ENCODE measurements around the gene DDA1. TPM values are rescaled to one million over a fixed set of nuclear protein-coding genes. Genes with fewer than 3 reads are reported as not detected.
A peak's percentile ranks its signal among the peaks of the same experiment; 100 is the strongest.

The DDA1 gene
- total and polyA plus RNA-seq, 10 of the 15 experiments (the other 5 are each of a cell fraction or from before 2014, with no cell fraction given): 0.76 to 71.0 (median 39.4) TPM

- TF ChIP-seq RAD21 (IDR thresholded peaks at IDR 0.05; ENCODE audit: insufficient read depth, low read depth, low read length) (peak; percentile 67), POU2F2 (IDR thresholded peaks at IDR 0.05; ENCODE audit: borderline replicate concordance, low read depth, low read length) (peak; percentile 42; the same call in 1 of the 3 replicates), BHLHE40 (IDR thresholded peaks at IDR 0.05; ENCODE audit: borderline replicate concordance in 1 of 2, low read depth in 2 of 2, low read length in 1 of 2) (0 out of 4 replicates have a peak, but pooled peaks of 1 of the 2 experiments have one; percentile 22), MTA3 (IDR thresholded peaks at IDR 0.05; ENCODE audit: borderline replicate concordance, low read length) (no peak), NFYB (IDR thresholded peaks at IDR 0.05; ENCODE audit: insufficient read depth, low read depth, low read length) (0 out of 2 replicates have a peak, but pooled peaks have one; percentile 17), NBN (IDR thresholded peaks at IDR 0.05) (peak; percentile 78), SMARCA5 (IDR thresholded peaks at IDR 0.05) (peak; percentile 54; the same call in 1 of the 2 replicates), CREB1 (IDR thresholded peaks at IDR 0.05; ENCODE audit: low read depth) (peak; percentile 60), RFX5 (IDR thresholded peaks at IDR 0.05; ENCODE audit: low read depth, low read length) (0 out of 2 replicates have a peak, but pooled peaks have one; percentile 47), CREM (IDR thresholded peaks at IDR 0.05; ENCODE audit: low read depth) (peak; percentile 70), HDGF (IDR thresholded peaks at IDR 0.05) (peak; percentile 88), TCF12 (IDR thresholded peaks at IDR 0.05; ENCODE audit: low read depth, low read length) (peak; percentile 42; the same call in 1 of the 2 replicates), SMC3 (IDR thresholded peaks at IDR 0.05; ENCODE audit: borderline replicate concordance, low read length) (peak; percentile 91)
Observed at GRCh38 chr19:17260842-17261325, 48.5 kb upstream of the DDA1 start (continued).

GRCh38 chr19:17262557-17262956, 46.8 kb upstream of the DDA1 start:
- intact Hi-C loops (cut with micrococcal nuclease; ENCODE audit: unreplicated experiment) (loop anchor here (5.0 to 10.0 kb wide), 2 partner anchors 195 to 488 kb away; no protein-coding TSS in a partner anchor), in situ Hi-C loops (cut with MboI) (no loop called here)
- H4K20me1 ChIP-seq (ENCODE audit: control insufficient read depth, insufficient read depth): no peaks in the 10 kb centered on the region
- H3K79me2 ChIP-seq (ENCODE audit: control insufficient read depth, insufficient read depth, low read length): peaks cover 2% of the 10 kb centered on the region
- no peak overlapping the region for H3K9ac ChIP-seq (ENCODE audit: control insufficient read depth, insufficient read depth, low read length)
- no peak overlapping the region for H3K4me2 ChIP-seq (ENCODE audit: control insufficient read depth, insufficient read depth)
- H3K4me1 ChIP-seq (ENCODE audit: control insufficient read depth, insufficient read depth, low read length): peaks cover 7% of the 10 kb centered on the region
- no peak for ATAC-seq
- 90% methylated on average over 16 of the region's 16 CpGs for WGBS (ENCODE audit: insufficient coverage, insufficient replicate concordance, low lambda C conversion rate, missing lambda C conversion rate)
- no TSS peak for BruUV-seq (replicated peaks)
- H3K27me3 ChIP-seq (replicated peaks in 1 of 2; ENCODE audit: control insufficient read depth in 2 of 2, insufficient read depth in 2 of 2, low read length in 1 of 2): no peaks in the 10 kb centered on the region
- DNase-seq (ENCODE audit: low read depth, low spot score): no peak
- ChIA-PET POLR2A (interaction anchor here (0.6 kb wide), 1 partner anchor 20 kb away, joined by 3 read pairs; no protein-coding TSS in a partner anchor), RAD21 (ENCODE audit: unreplicated experiment) (no interaction called here), CTCF (interaction anchor here (1.0 to 10.5 kb wide), 2 partner anchors 20 to 58 kb away, joined by 4 to 120 read pairs; partner anchors contain the start of gene ANKLE1), SMC1A (ENCODE audit: uncharacterized antibody, unreplicated experiment) (interaction anchor here (1.6 to 1.9 kb wide), 2 partner anchors 18 to 43 kb away, joined by 4 to 5 read pairs; partner anchors contain the start of genes ANKLE1 and MRPL34)
- no peak for FAIRE-seq
- no peak overlapping the region for H3K4me3 ChIP-seq
- no peak overlapping the region for H3K27ac ChIP-seq (ENCODE audit: control insufficient read depth, insufficient read depth)
- H3K36me3 ChIP-seq (ENCODE audit: control insufficient read depth in 2 of 2, insufficient read depth in 2 of 2, low read length in 1 of 2): no peaks in the 10 kb centered on the region
- H2AFZ ChIP-seq (ENCODE audit: control insufficient read depth, low read depth, low read length): no peak overlapping the region
- no peaks in the 10 kb centered on the region for H3K9me3 ChIP-seq (replicated peaks; ENCODE audit: control insufficient read depth, insufficient read depth, low read length)
- TF ChIP-seq MXI1 (IDR thresholded peaks at IDR 0.05; ENCODE audit: low read depth, low read length) (no peak), RAD51 (IDR thresholded peaks at IDR 0.05) (no peak), MEF2B (IDR thresholded peaks at IDR 0.05; ENCODE audit: partially characterized antibody, poor library complexity, severe bottlenecking) (no peak), PAX8 (IDR thresholded peaks at IDR 0.05) (no peak), CEBPB (IDR thresholded peaks at IDR 0.05; ENCODE audit: borderline replicate concordance in 1 of 2, low read depth in 2 of 2, low read length in 2 of 2) (no peak), BRCA1 (IDR thresholded peaks at IDR 0.05; ENCODE audit: low read depth, low read length) (no peak), NR2F1 (conservative IDR thresholded peaks at IDR 0.05) (no peak), CUX1 (IDR thresholded peaks at IDR 0.05; ENCODE audit: insufficient replicate concordance, low read depth, low read length) (no peak)

Data from GM12878 (cell line).